Psoas muscle (tissue), 8 donors: ENCODE data around the gene ZFC3H1. TPM values are rescaled to one million over a fixed set of nuclear protein-coding genes. Genes with fewer than 3 reads are reported as not detected.
"Not testable (repeated sequence)": the region's sequence is repeated elsewhere in the genome, so short reads cannot be mapped to it uniquely, and the experiment has no call there.

ENCODE experiments used
- ATAC-seq, 4 donors: fragments of 200-7000 bp; cut with Tn5 transposase; one replicate each; pipeline ENCODE4 v1.9.1; 2020; ENCODE audit warnings: moderate library complexity in 3 of 4, mild to moderate bottlenecking in 2 of 4
- DNase-seq, 2 donors: peaks; one replicate each; pipeline ENCODE4 v3.0.0-alpha.2; 2020
- H3K27ac ChIP-seq: fragments of 200-600 bp; one replicate; pipeline ENCODE4 v1.8.0; 2022
- H3K27me3 ChIP-seq, 3 donors: fragments of 200-600 bp in 1 of 3; one replicate each; pipeline versions ENCODE4 v1.6.1 to v1.8.0; 2013 to 2022; ENCODE audit warnings: low read length in 2 of 3, mild to moderate bottlenecking in 2 of 3, moderate library complexity in 1 of 3; ENCODE audit not compliant: insufficient read depth in 3 of 3
- H3K36me3 ChIP-seq, 2 donors: fragments of 200-600 bp in 1 of 2; one replicate each; pipeline versions ENCODE4 v1.6.1 to v1.8.0; 2013 to 2022; ENCODE audit warnings: low read depth in 1 of 2, mild to moderate bottlenecking in 1 of 2, moderate library complexity in 1 of 2; ENCODE audit not compliant: insufficient read depth in 1 of 2
- H3K4me1 ChIP-seq: fragments of 200-600 bp; one replicate; pipeline ENCODE4 v1.8.0; 2022
- H3K4me3 ChIP-seq: fragments of 200-600 bp; one replicate; pipeline ENCODE4 v1.8.0; 2022; ENCODE audit warnings: mild to moderate bottlenecking
- H3K9me3 ChIP-seq: fragments of 200-600 bp; one replicate; pipeline ENCODE4 v1.8.0; 2022
- CTCF ChIP-seq: fragments of 200-600 bp; IDR thresholded peaks from one replicate; pipeline ENCODE4 v1.8.0; 2022; ENCODE audit warnings: antibody characterized with exemption
- WGBS, 3 donors: extraction: QIAGEN DNeasy Blood & Tissue Kit; methylation state at CpG; one replicate each; pipeline versions ENCODE4 v1.1.6 to v1.1.7; 2013; 5-methylcytosine and 5-hydroxymethylcytosine counted together
- intact Hi-C, 2 donors: fragments of 100-400 bp; cut with DNase I; formaldehyde crosslinking; loops; one replicate each; pipeline versions ENCODE4 v1.11.0 to v1.14.2; 2022
- polyA plus RNA-seq, 3 donors: library from polyadenylated mRNA; stranded (reverse); fragments of 200-250 nt; gene quantifications; one replicate each; pipeline ENCODE4 v1.2.3, GENCODE V29; 2013
- total RNA-seq, 4 donors: library from RNA; stranded (reverse); fragmentation: NEBNext Ultra II Directional in 2 of 4; extraction: Animal tissue kit (Norgen Biotek cat#: 25700) in 2 of 4; gene quantifications; one replicate each; pipeline versions ENCODE4 v1.2.1 to v1.2.4, GENCODE V29; 2021 to 2023
- donor health status: healthy with polysubstance abuse.
- donor health status: DM: no; HTN: no; CAD: no; lungs with moderate emphysema.
- donor health status: Bipolar disorder and iron deficiency.
- donor health status: healthy.
- donor health status: DM: yes; HTN: yes; CAD: no.
- donor health status: DM: no; HTN: no; CAD: no.
- donor health status: DM: no; HTN: no; CAD: no.
- donor health status: DM: yes; HTN: yes; CAD: no.

The ZFC3H1 gene
- total and polyA plus RNA-seq, 7 donors = 5.5 to 18.1 (median 13.0) TPM

- H3K36me3 ChIP-seq = peaks cover 0 to 31% of the 10 kb centered on the region in 2 donors
- H3K9me3 ChIP-seq = no peaks in the 10 kb centered on the region
- 96 to 100% (median 96%) methylated on average over 1 of the region's 1 CpG for WGBS, 3 donors
- TF ChIP-seq CTCF = no peak
- intact Hi-C loops = no loop called here
- no peaks in the 10 kb centered on the region for H3K27me3 ChIP-seq
- peak overlapping the region; percentile 79 for H3K27ac ChIP-seq
- no peak for DNase-seq
- no peak overlapping the region for H3K4me3 ChIP-seq
- peak; percentile 51 to 88 (median 80) for ATAC-seq
- peaks cover 31% of the 10 kb centered on the region for H3K4me1 ChIP-seq
These were observed 30.6 kb upstream of the ZFC3H1 start for GRCh38 chr12:71694099-71694820.

- ATAC-seq, intact Hi-C loops, H3K9me3 ChIP-seq, H3K27me3 ChIP-seq, H3K4me3 ChIP-seq, DNase-seq: not testable (repeated sequence)
- Histone ChIP-seq H3K4me1 (peaks cover 35% of the 10 kb centered on the region), H3K27ac (peak overlapping the region; percentile 79), H3K36me3 (peaks cover 0 to 25% of the 10 kb centered on the region in 2 donors)
- WGBS, 3 donors = 84 to 92% (median 91%) methylated on average over 5 of the region's 5 CpGs
These were observed 30.0 kb upstream of the ZFC3H1 start for GRCh38 chr12:71693651-71694050.

- no peak for TF ChIP-seq CTCF
These were observed 29.5 kb upstream of the ZFC3H1 start for GRCh38 chr12:71693126-71693525.

GRCh38 chr12:71691504-71692129 is 28.0 kb upstream of the ZFC3H1 start:
- ATAC-seq = peak in 3 of 4 donors; percentile 57 to 64 (median 58)
- Histone ChIP-seq H3K27ac (peak overlapping the region; percentile 72), H3K4me3 (peak overlapping the region; percentile 44), H3K9me3 (no peaks in the 10 kb centered on the region), H3K36me3 (peaks cover 0 to 5% of the 10 kb centered on the region in 2 donors), H3K27me3 (no peaks in the 10 kb centered on the region), H3K4me1 (peaks cover 50% of the 10 kb centered on the region)
- intact Hi-C loops = no loop called here
- 36 to 55% (median 44%) methylated on average over 4 of the region's 4 CpGs for WGBS, 3 donors
- no peak for DNase-seq
- TF ChIP-seq CTCF = no peak

More at GRCh38 chr12:71693126-71693525, 29.5 kb upstream of the ZFC3H1 start:
- DNase-seq = no peak
- intact Hi-C loops = no loop called here
- 96% methylated on average over 7 of the region's 7 CpGs for WGBS, 3 donors
- H3K27ac ChIP-seq = peak overlapping the region; percentile 79
- peaks cover 40% of the 10 kb centered on the region for H3K4me1 ChIP-seq
- ATAC-seq = no peak
- no peak overlapping the region for H3K4me3 ChIP-seq
- no peaks in the 10 kb centered on the region for H3K27me3 ChIP-seq
- no peaks in the 10 kb centered on the region for H3K9me3 ChIP-seq
- H3K36me3 ChIP-seq = peaks cover 0 to 20% of the 10 kb centered on the region in 2 donors

GRCh38 chr12:71688961-71689570 is 25.4 kb upstream of the ZFC3H1 start:
- H3K27ac ChIP-seq = no peak overlapping the region
- peaks cover 42% of the 10 kb centered on the region for H3K4me1 ChIP-seq
- H3K4me3 ChIP-seq = peak overlapping the region; percentile 84
- H3K9me3 ChIP-seq = no peaks in the 10 kb centered on the region
- no peak for TF ChIP-seq CTCF
- ATAC-seq (no peak), DNase-seq (no peak)
- intact Hi-C loops = loop anchor here in 1 of 2 donors (5.0 kb wide), 1 partner anchor 63 kb away; the partner anchor contains the start of gene RAB21
- no peaks in the 10 kb centered on the region for H3K27me3 ChIP-seq
- WGBS, 3 donors = 55 to 83% (median 56%) methylated on average over 5 of the region's 5 CpGs
- H3K36me3 ChIP-seq = no peaks in the 10 kb centered on the region

- peaks cover 34% of the 10 kb centered on the region for H3K4me1 ChIP-seq
These were observed 23.5 kb upstream of the ZFC3H1 start for GRCh38 chr12:71687172-71687571.

More at GRCh38 chr12:71687172-71687571, 23.5 kb upstream of the ZFC3H1 start:
- not testable (repeated sequence) for H3K27me3 ChIP-seq, ATAC-seq, DNase-seq, H3K9me3 ChIP-seq, H3K36me3 ChIP-seq
- 85 to 86% (median 86%) methylated on average over 11 of the region's 11 CpGs for WGBS, 3 donors
- peak overlapping the region; percentile 95 for H3K27ac ChIP-seq
- H3K4me3 ChIP-seq = peak overlapping the region; percentile 84
- intact Hi-C loops = loop anchor here (2.0 to 5.0 kb wide), 3 partner anchors 24 to 68 kb away; partner anchors contain the start of genes RAB21 (in 2 of the 2) and ZFC3H1 (in 1 of the 2)
